ENCODE data around the gene DPP6. TPM values are rescaled to one million over a fixed set of nuclear protein-coding genes. Genes with fewer than 3 reads are reported as not detected.
"Not testable (repeated sequence)": the region's sequence is repeated elsewhere in the genome, so short reads cannot be mapped to it uniquely, and the experiment has no call there.

The DPP6 gene
- total RNA-seq, 1 experiment from 2014 or later, result not detected

GRCh38 chr7:154054664-154055063 lies 2.5 kb downstream of the DPP6 start:
- CTCF ChIA-PET, result not testable (repeated sequence)

GRCh38 chr7:154055491-154056106 lies 3.4 kb downstream of the DPP6 start:
- H3K9me3 ChIP-seq (ENCODE audit: insufficient read depth, low read depth); POLR2A ChIA-PET (ENCODE audit: unreplicated experiment); H3K4me3 ChIP-seq; H3K79me2 ChIP-seq (ENCODE audit: low read depth); H4K20me1 ChIP-seq (ENCODE audit: insufficient read depth); DNase-seq; H3K9me2 ChIP-seq (ENCODE audit: insufficient read depth); BruUV-seq (replicated peaks); intact Hi-C loops (cut with micrococcal nuclease; ENCODE audit: unreplicated experiment); H2AFZ ChIP-seq; H3K27me3 ChIP-seq (ENCODE audit: insufficient read depth, low read depth); H3K4me2 ChIP-seq; H3K27ac ChIP-seq; H3K36me3 ChIP-seq (ENCODE audit: low read depth); CTCF ChIA-PET; H3K4me1 ChIP-seq (replicated peaks; ENCODE audit: insufficient read depth); H3F3A ChIP-seq (ENCODE audit: insufficient read depth, low read depth): not testable (repeated sequence)

More at GRCh38 chr7:154054664-154055063, 2.5 kb downstream of the DPP6 start:
- H3F3A ChIP-seq (ENCODE audit: insufficient read depth, low read depth); H3K79me2 ChIP-seq (ENCODE audit: low read depth); H3K4me1 ChIP-seq (replicated peaks; ENCODE audit: insufficient read depth); H3K27me3 ChIP-seq (ENCODE audit: insufficient read depth, low read depth); H3K27ac ChIP-seq; intact Hi-C loops (cut with micrococcal nuclease; ENCODE audit: unreplicated experiment); H3K9me2 ChIP-seq (ENCODE audit: insufficient read depth); POLR2A ChIA-PET (ENCODE audit: unreplicated experiment); H2AFZ ChIP-seq; H3K36me3 ChIP-seq (ENCODE audit: low read depth); H3K9me3 ChIP-seq (ENCODE audit: insufficient read depth, low read depth); H3K4me2 ChIP-seq; BruUV-seq (replicated peaks); DNase-seq; H4K20me1 ChIP-seq (ENCODE audit: insufficient read depth); H3K4me3 ChIP-seq: not testable (repeated sequence)

GRCh38 chr7:154058783-154059182 lies 6.6 kb downstream of the DPP6 start:
- H3K79me2 ChIP-seq (ENCODE audit: low read depth); H3K27me3 ChIP-seq (ENCODE audit: insufficient read depth, low read depth); CTCF ChIA-PET; H3K9me2 ChIP-seq (ENCODE audit: insufficient read depth); H3K4me3 ChIP-seq; H3K36me3 ChIP-seq (ENCODE audit: low read depth); DNase-seq; POLR2A ChIA-PET (ENCODE audit: unreplicated experiment); intact Hi-C loops (cut with micrococcal nuclease; ENCODE audit: unreplicated experiment); H3K9me3 ChIP-seq (ENCODE audit: insufficient read depth, low read depth); H2AFZ ChIP-seq; H3F3A ChIP-seq (ENCODE audit: insufficient read depth, low read depth); H3K4me1 ChIP-seq (replicated peaks; ENCODE audit: insufficient read depth); H3K4me2 ChIP-seq; H3K27ac ChIP-seq; H4K20me1 ChIP-seq (ENCODE audit: insufficient read depth); BruUV-seq (replicated peaks): not testable (repeated sequence)

GRCh38 chr7:154060551-154060950 lies 8.4 kb downstream of the DPP6 start:
- H3K36me3 ChIP-seq (ENCODE audit: low read depth); BruUV-seq (replicated peaks); H4K20me1 ChIP-seq (ENCODE audit: insufficient read depth); H3K79me2 ChIP-seq (ENCODE audit: low read depth); H2AFZ ChIP-seq; H3F3A ChIP-seq (ENCODE audit: insufficient read depth, low read depth); H3K4me1 ChIP-seq (replicated peaks; ENCODE audit: insufficient read depth); H3K4me2 ChIP-seq; DNase-seq; H3K27me3 ChIP-seq (ENCODE audit: insufficient read depth, low read depth); CTCF ChIA-PET; POLR2A ChIA-PET (ENCODE audit: unreplicated experiment); H3K27ac ChIP-seq; H3K9me2 ChIP-seq (ENCODE audit: insufficient read depth); H3K9me3 ChIP-seq (ENCODE audit: insufficient read depth, low read depth); intact Hi-C loops (cut with micrococcal nuclease; ENCODE audit: unreplicated experiment); H3K4me3 ChIP-seq: not testable (repeated sequence)

GRCh38 chr7:154071833-154072232 lies 19.6 kb downstream of the DPP6 start:
- H3K9me3 ChIP-seq (ENCODE audit: insufficient read depth, low read depth); H3K9me2 ChIP-seq (ENCODE audit: insufficient read depth); H3K4me2 ChIP-seq; CTCF ChIA-PET; H3K4me1 ChIP-seq (replicated peaks; ENCODE audit: insufficient read depth); H2AFZ ChIP-seq; H3K36me3 ChIP-seq (ENCODE audit: low read depth); H3K79me2 ChIP-seq (ENCODE audit: low read depth); H3F3A ChIP-seq (ENCODE audit: insufficient read depth, low read depth); intact Hi-C loops (cut with micrococcal nuclease; ENCODE audit: unreplicated experiment); H3K27ac ChIP-seq; H3K4me3 ChIP-seq; BruUV-seq (replicated peaks); H4K20me1 ChIP-seq (ENCODE audit: insufficient read depth); POLR2A ChIA-PET (ENCODE audit: unreplicated experiment): not testable (repeated sequence)
- DNase-seq, result peak in 1 of 2 experiments; percentile 7
- TF ChIP-seq, protein P1, sequence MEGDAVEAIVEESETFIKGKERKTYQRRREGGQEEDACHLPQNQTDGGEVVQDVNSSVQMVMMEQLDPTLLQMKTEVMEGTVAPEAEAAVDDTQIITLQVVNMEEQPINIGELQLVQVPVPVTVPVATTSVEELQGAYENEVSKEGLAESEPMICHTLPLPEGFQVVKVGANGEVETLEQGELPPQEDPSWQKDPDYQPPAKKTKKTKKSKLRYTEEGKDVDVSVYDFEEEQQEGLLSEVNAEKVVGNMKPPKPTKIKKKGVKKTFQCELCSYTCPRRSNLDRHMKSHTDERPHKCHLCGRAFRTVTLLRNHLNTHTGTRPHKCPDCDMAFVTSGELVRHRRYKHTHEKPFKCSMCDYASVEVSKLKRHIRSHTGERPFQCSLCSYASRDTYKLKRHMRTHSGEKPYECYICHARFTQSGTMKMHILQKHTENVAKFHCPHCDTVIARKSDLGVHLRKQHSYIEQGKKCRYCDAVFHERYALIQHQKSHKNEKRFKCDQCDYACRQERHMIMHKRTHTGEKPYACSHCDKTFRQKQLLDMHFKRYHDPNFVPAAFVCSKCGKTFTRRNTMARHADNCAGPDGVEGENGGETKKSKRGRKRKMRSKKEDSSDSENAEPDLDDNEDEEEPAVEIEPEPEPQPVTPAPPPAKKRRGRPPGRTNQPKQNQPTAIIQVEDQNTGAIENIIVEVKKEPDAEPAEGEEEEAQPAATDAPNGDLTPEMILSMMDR (conservative IDR thresholded peaks at IDR 0.05), result peak; percentile 67
- H3K27me3 ChIP-seq (ENCODE audit: insufficient read depth, low read depth), result peaks cover 22% of the 10 kb centered on the region

DNA sequence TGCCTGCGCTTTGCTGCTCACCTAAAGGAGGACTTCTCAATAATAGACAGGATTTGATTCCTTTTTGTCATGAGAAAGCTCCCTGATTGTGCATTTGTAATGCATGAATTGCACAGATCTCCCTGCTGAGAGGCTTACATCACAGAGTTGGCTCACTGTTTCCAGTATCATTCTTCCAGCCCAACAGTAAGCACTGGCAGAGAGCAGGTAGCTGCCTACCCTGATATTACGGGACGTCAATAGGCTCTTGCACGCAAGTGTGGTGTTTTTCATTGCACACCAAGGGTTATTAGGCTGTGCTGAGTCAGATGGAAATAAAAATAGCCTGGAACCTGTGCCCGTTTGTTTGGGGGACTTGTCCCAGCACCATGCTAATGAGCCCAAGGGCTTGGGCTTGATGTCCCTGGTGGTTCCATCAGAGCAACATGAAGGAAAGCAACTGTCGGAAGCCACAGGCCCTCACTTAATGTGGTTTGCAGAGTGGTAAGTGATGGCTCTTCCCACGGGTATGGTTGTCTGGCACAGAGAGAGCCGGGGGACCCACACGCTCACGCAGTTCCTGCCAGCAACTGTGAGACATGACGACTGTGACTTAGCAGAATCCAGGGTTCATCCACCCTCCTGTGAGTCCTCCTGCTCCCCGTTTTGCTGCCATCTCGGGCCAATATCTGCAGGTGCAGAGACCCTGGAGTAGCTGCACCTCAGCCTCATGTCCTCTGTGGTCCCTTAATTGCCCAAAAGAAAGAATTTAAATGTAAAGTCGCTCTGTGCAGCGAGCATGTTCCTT lies 20.4 kb downstream of the DPP6 start:
- H4K20me1 ChIP-seq (ENCODE audit: insufficient read depth); DNase-seq; H3K9me3 ChIP-seq (ENCODE audit: insufficient read depth, low read depth); H3K79me2 ChIP-seq (ENCODE audit: low read depth); POLR2A ChIA-PET (ENCODE audit: unreplicated experiment); H3K4me2 ChIP-seq; CTCF ChIA-PET; H2AFZ ChIP-seq; H3K36me3 ChIP-seq (ENCODE audit: low read depth); H3K4me3 ChIP-seq; H3K9me2 ChIP-seq (ENCODE audit: insufficient read depth); H3F3A ChIP-seq (ENCODE audit: insufficient read depth, low read depth); BruUV-seq (replicated peaks); H3K4me1 ChIP-seq (replicated peaks; ENCODE audit: insufficient read depth); H3K27ac ChIP-seq; intact Hi-C loops (cut with micrococcal nuclease; ENCODE audit: unreplicated experiment): not testable (repeated sequence)
- H3K27me3 ChIP-seq (ENCODE audit: insufficient read depth, low read depth), result peaks cover 22% of the 10 kb centered on the region
